Measurements from ENCODE around the gene EIF4H. TPM values are rescaled to one million over a fixed set of nuclear protein-coding genes. Genes with fewer than 3 reads are reported as not detected.

Gene EIF4H
- total and polyA plus RNA-seq, 2 of the 8 experiments (the other 6 are each of a cell fraction or from before 2014, with no cell fraction given), result 323 to 382 TPM

DNA sequence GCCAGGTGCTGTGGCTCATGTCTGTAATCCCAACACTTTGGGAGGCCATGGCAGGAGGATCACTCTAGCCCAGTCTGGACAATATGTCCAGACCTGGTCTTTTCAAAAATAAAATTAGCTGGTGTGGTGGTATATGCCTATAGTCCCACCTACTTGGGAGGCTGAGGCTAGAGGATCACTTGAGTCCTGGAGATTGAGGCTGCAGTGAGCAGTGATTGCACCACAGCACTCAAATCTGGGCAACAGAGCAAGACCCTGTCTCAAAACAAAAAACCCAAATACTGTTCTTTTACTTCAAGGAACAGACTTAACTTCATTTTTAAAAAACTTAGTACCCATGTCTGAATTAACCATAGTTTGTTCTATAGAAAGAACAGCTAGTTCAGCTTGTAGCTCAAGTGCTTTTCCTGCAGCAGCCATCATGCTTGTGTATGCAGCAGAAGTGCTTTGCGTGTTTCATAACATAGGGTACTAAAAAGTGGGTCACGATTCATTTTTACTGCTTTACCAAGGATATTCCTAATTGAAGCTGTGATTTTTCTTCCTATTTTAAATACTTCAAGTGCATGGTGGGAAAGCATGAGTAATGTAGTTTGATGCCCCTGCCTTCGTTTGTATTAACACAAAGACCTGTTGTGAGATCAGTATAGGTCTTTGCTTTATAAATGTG is 5.9 kb downstream of the EIF4H start:
- H3K4me2 ChIP-seq (ENCODE audit: insufficient read depth in 1 of 2, low read depth in 2 of 2, low read length in 2 of 2), result no peak overlapping the region
- WGBS, 2 experiments (ENCODE audit: extremely low coverage in 1 of 2, insufficient coverage in 1 of 2, insufficient read length in 1 of 2, insufficient replicate concordance in 2 of 2, low coverage in 1 of 2, low lambda C conversion rate in 2 of 2, missing lambda C conversion rate in 1 of 2), result 95% methylated on average over 3 of the region's 3 CpGs; no CpG with 5 or more reads in 1 of the 2 experiments
- H3K18ac ChIP-seq (ENCODE audit: extremely low read depth, low read length), result no peak overlapping the region
- H3K27ac ChIP-seq (ENCODE audit: low read depth, low read length), result no peak overlapping the region
- H3K9me3 ChIP-seq (ENCODE audit: insufficient read depth in 2 of 2, low read depth in 1 of 2, low read length in 1 of 2), result no peaks in the 10 kb centered on the region
- no peak overlapping the region for H2BK12ac ChIP-seq (ENCODE audit: low read depth, low read length)
- no peak overlapping the region for H3K56ac ChIP-seq (replicated peaks; ENCODE audit: insufficient read length, low read depth, low read length)
- no peak overlapping the region for H2BK120ac ChIP-seq (replicated peaks; ENCODE audit: low read depth, low read length)
- H4K8ac ChIP-seq (ENCODE audit: extremely low read depth, insufficient read depth, low read length), result no peak overlapping the region
- H3K4me1 ChIP-seq (replicated peaks in 1 of 4; ENCODE audit: control insufficient read depth in 3 of 4, insufficient read depth in 4 of 4, low read length in 3 of 4), result peaks cover 0 to 8% (median 4%) of the 10 kb centered on the region in 4 experiments; a peak in 6 of 7 replicates
- H2AK5ac ChIP-seq (ENCODE audit: low read depth, low read length), result no peak overlapping the region
- H4K5ac ChIP-seq (ENCODE audit: insufficient read length, low read depth, low read length), result no peak overlapping the region
- ChIA-PET CTCF (ENCODE audit: partially characterized antibody) (interaction anchor here (0.6 to 3.7 kb wide), 10 partner anchors 10 to 474 kb away, joined by 3 to 30 read pairs (median 5); no protein-coding TSS in a partner anchor), POLR2A (ENCODE audit: partially characterized antibody) (interaction anchor here (1.0 to 8.2 kb wide), 8 partner anchors 10 to 86 kb away, joined by 3 to 65 read pairs (median 5); no protein-coding TSS in a partner anchor)
- H3K79me1 ChIP-seq (ENCODE audit: low read depth, low read length), result peaks cover 6% of the 10 kb centered on the region; the same call in 1 of the 2 replicates
- no peak overlapping the region for H3K4ac ChIP-seq (replicated peaks; ENCODE audit: insufficient read length, low read depth, low read length)
- H2AFZ ChIP-seq (ENCODE audit: low read length), result no peak overlapping the region
- FAIRE-seq (no peak), DNase-seq (ENCODE audit: low read depth in 1 of 2, low spot score in 2 of 2) (no peak)
- H3K4me3 ChIP-seq (ENCODE audit: extremely low read depth in 1 of 4, insufficient read depth in 2 of 4, low read depth in 3 of 4, low read length in 4 of 4), result no peak overlapping the region
- no peaks in the 10 kb centered on the region for H3K27me3 ChIP-seq (replicated peaks in 1 of 4; ENCODE audit: control insufficient read depth in 3 of 4, extremely low read depth in 1 of 4, insufficient read depth in 3 of 4, low read length in 3 of 4)
- H4K91ac ChIP-seq (replicated peaks; ENCODE audit: insufficient read length, low read length), result no peak overlapping the region
- H2BK20ac ChIP-seq (ENCODE audit: low read length), result no peak overlapping the region
- no peak overlapping the region for H3K9ac ChIP-seq (replicated peaks in 1 of 4; ENCODE audit: extremely low read depth in 1 of 4, low read depth in 3 of 4, low read length in 3 of 4)
- H3K23me2 ChIP-seq (ENCODE audit: low read depth, low read length), result no peaks in the 10 kb centered on the region; the same call in 1 of the 2 replicates
- peaks cover 42% of the 10 kb centered on the region in 2 experiments for H4K20me1 ChIP-seq (replicated peaks in 1 of 2; ENCODE audit: control insufficient read depth in 1 of 2, insufficient read depth in 2 of 2, low read length in 2 of 2)
- H3K14ac ChIP-seq (ENCODE audit: insufficient read length), result no peak overlapping the region
- H3K79me2 ChIP-seq (ENCODE audit: control insufficient read depth in 1 of 2, insufficient read depth in 2 of 2, low read length in 2 of 2), result peaks cover 88 to 100% of the 10 kb centered on the region in 2 experiments
- H3K36me3 ChIP-seq (ENCODE audit: control insufficient read depth in 2 of 4, insufficient read depth in 4 of 4, low read length in 3 of 4), result peaks cover 0 to 42% (median 1%) of the 10 kb centered on the region in 4 experiments; a peak in 3 of 8 replicates
- no peak overlapping the region for H2BK5ac ChIP-seq (ENCODE audit: low read depth, low read length)
- H2BK15ac ChIP-seq (ENCODE audit: low read length), result no peak overlapping the region
- H3K23ac ChIP-seq (ENCODE audit: insufficient read length), result no peak overlapping the region
- no peak for TF ChIP-seq TAF7 (optimal IDR thresholded peaks at IDR 0.05; ENCODE audit: borderline replicate concordance, low read depth, low read length)
- no peak for TF ChIP-seq SRF (IDR thresholded peaks at IDR 0.05; ENCODE audit: low read depth, low read length)
- TF ChIP-seq TEAD4 (IDR thresholded peaks at IDR 0.05; ENCODE audit: low read depth, low read length), result no peak
- TF ChIP-seq, protein P1, sequence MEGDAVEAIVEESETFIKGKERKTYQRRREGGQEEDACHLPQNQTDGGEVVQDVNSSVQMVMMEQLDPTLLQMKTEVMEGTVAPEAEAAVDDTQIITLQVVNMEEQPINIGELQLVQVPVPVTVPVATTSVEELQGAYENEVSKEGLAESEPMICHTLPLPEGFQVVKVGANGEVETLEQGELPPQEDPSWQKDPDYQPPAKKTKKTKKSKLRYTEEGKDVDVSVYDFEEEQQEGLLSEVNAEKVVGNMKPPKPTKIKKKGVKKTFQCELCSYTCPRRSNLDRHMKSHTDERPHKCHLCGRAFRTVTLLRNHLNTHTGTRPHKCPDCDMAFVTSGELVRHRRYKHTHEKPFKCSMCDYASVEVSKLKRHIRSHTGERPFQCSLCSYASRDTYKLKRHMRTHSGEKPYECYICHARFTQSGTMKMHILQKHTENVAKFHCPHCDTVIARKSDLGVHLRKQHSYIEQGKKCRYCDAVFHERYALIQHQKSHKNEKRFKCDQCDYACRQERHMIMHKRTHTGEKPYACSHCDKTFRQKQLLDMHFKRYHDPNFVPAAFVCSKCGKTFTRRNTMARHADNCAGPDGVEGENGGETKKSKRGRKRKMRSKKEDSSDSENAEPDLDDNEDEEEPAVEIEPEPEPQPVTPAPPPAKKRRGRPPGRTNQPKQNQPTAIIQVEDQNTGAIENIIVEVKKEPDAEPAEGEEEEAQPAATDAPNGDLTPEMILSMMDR (IDR thresholded peaks at IDR 0.05; ENCODE audit: control extremely low read depth in 1 of 3, insufficient read depth in 1 of 3, low read depth in 1 of 3, low read length in 3 of 3), result no peak
- TF ChIP-seq HDAC2 (IDR thresholded peaks at IDR 0.05; ENCODE audit: borderline replicate concordance in 1 of 2, low read depth in 2 of 2, low read length in 2 of 2), result no peak
- TF ChIP-seq JUND (IDR thresholded peaks at IDR 0.05; ENCODE audit: low read length), result no peak
- TF ChIP-seq CBX8 (IDR thresholded peaks at IDR 0.05; ENCODE audit: borderline replicate concordance, low read depth, low read length), result no peak
- TF ChIP-seq POU5F1 (IDR thresholded peaks at IDR 0.05; ENCODE audit: low read depth, low read length), result no peak
- no peak for TF ChIP-seq KDM5A (IDR thresholded peaks at IDR 0.05; ENCODE audit: low read length)
- TF ChIP-seq FOSL1 (IDR thresholded peaks at IDR 0.05; ENCODE audit: insufficient read depth, low read depth, low read length), result no peak

Measured in H1 (cell line).